ENCODE measurements around the gene BPIFA3. TPM values are rescaled to one million over a fixed set of nuclear protein-coding genes. Genes with fewer than 3 reads are reported as not detected.

The BPIFA3 gene
- total and polyA plus RNA-seq, 2 experiments from 2014 or later = not detected

- no peak overlapping the region for H3K4me3 Mint-ChIP-seq
Measured at GRCh38 chr20:33276303-33277113, 59.4 kb downstream of the BPIFA3 start.

More at GRCh38 chr20:33276303-33277113, 59.4 kb downstream of the BPIFA3 start:
- Mint-ChIP-seq H3K27ac (no peak overlapping the region), H3K36me3 (ENCODE audit: low read depth) (no peaks in the 10 kb centered on the region), H3K9me3 (no peaks in the 10 kb centered on the region), H3K4me1 (peaks cover 23% of the 10 kb centered on the region), H3K27me3 (ENCODE audit: insufficient read depth, low read depth, poor library complexity) (peaks cover 21% of the 10 kb centered on the region)
- no peak overlapping the region for H3K27ac ChIP-seq (ENCODE audit: low read depth)
- no peak overlapping the region for H3K4me2 ChIP-seq
- no peak for TF ChIP-seq STAT1 (IDR thresholded peaks at IDR 0.05; ENCODE audit: unreplicated experiment)
- no peak for TF ChIP-seq CREB1 (CRISPR knock-in tag; IDR thresholded peaks at IDR 0.05; ENCODE audit: low read depth)
- no peak for TF ChIP-seq EZH2phosphoT487 (IDR thresholded peaks at IDR 0.05; ENCODE audit: unreplicated experiment)
- TF ChIP-seq ZNF114 (CRISPR knock-in tag; IDR thresholded peaks at IDR 0.05) = no peak
- TF ChIP-seq ZNF462 (CRISPR knock-in tag; IDR thresholded peaks at IDR 0.05) = no peak
- TF ChIP-seq JUNB (IDR thresholded peaks at IDR 0.05; ENCODE audit: unreplicated experiment) = no peak
- TF ChIP-seq EZH2 (IDR thresholded peaks at IDR 0.05; ENCODE audit: low read depth, unreplicated experiment) = no peak
- TF ChIP-seq ZNF331 (CRISPR knock-in tag; IDR thresholded peaks at IDR 0.05; ENCODE audit: low read depth) = no peak
- TF ChIP-seq REST (IDR thresholded peaks at IDR 0.05; ENCODE audit: unreplicated experiment) = no peak
- no peak for TF ChIP-seq NANOG (IDR thresholded peaks at IDR 0.05; ENCODE audit: borderline replicate concordance)
- no peak for TF ChIP-seq ETS1 (IDR thresholded peaks at IDR 0.05)
- no peak for TF ChIP-seq POLR2AphosphoS5 (IDR thresholded peaks at IDR 0.05; ENCODE audit: low read depth)
- TF ChIP-seq CTCF (conservative IDR thresholded peaks at IDR 0.05; ENCODE audit: low read depth in 2 of 2) = no peak
- peak; percentile 62 for ATAC-seq
- no peaks in the 10 kb centered on the region for H3F3A ChIP-seq (replicated peaks; ENCODE audit: low read depth)
- no peaks in the 10 kb centered on the region for H3K27me3 ChIP-seq (ENCODE audit: insufficient read depth)
- no peak for DNase-seq (ENCODE audit: low spot score)
- H3K36me3 ChIP-seq (ENCODE audit: insufficient read depth) = no peaks in the 10 kb centered on the region
- H3K4me3 ChIP-seq = no peak overlapping the region
- H3K4me1 ChIP-seq (ENCODE audit: insufficient read depth) = 0 out of 2 replicates have a peak, but pooled peaks cover 8% of the 10 kb centered on the region
- H3K9me2 ChIP-seq (ENCODE audit: insufficient read depth) = no peaks in the 10 kb centered on the region
- H4K20me1 ChIP-seq (replicated peaks; ENCODE audit: insufficient read depth) = no peaks in the 10 kb centered on the region
- H2AFZ ChIP-seq = 0 out of 2 replicates have a peak overlapping the region, but pooled peaks have one; percentile 47
- H3K79me2 ChIP-seq (replicated peaks; ENCODE audit: insufficient read depth) = no peaks in the 10 kb centered on the region
